Ureter (tissue), 1 donor: ENCODE measurements around the gene POU2F3. TPM values are rescaled to one million over a fixed set of nuclear protein-coding genes. Genes with fewer than 3 reads are reported as not detected.
A peak's percentile ranks its signal among the peaks of the same experiment; 100 is the strongest.

ENCODE experiments used
- DNase-seq: peaks from one replicate; pipeline ENCODE4 v3.0.0-alpha.2; 2020; ENCODE audit warnings: low spot score
- total RNA-seq: library from RNA; stranded (reverse); gene quantifications from one replicate; pipeline ENCODE4 v1.2.4, GENCODE V29; 2023
- donor health status: DM: yes; HTN: yes; CAD: no.

Gene POU2F3
- total RNA-seq, 1 donor from 2014 or later: 7.6 TPM

DNA sequence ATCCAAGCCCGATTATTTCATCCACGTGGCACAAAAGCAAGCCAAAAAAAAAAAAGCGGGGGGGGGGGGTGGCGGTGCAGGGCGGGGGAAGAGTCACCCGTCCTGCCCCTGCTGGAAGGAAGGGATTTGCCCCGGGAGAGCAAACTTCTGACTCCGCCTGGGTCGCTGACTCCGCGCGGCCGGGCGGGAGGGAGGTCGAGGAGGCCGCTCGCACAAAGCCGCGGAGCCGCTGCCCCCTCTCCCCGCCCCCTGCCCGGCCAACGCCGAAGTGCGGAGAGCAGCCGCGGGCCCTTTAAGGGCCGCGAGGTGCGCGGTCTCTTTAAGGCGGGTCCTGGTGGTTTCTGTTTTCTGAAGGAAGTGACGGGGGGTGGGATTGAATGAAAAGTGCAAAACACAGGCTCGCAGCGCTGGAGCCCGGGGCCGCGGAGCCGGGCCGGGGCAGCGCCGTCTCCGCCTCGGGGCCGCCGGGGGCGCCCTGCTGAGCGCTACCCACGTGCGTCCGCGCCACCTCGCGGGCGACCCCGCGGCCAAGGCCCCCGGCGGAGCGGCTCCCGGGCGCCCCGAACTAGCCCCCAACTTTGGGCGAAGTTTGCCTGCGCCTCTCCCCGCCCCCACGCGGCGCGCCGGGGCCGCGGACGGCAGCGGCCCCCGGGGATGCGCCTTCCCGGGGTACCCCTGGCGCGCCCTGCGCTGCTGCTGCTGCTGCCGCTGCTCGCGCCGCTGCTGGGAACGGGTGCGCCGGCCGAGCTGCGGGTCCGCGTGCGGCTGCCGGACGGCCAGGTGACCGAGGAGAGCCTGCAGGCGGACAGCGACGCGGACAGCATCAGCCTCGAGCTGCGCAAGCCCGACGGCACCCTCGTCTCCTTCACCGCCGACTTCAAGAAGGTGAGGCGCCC, 29.1 kb upstream of the POU2F3 start, which contains the start of gene OAF:
Gene OAF, plus strand, starts transcription at position 407 of the 896 bp plus-strand sequence. Its CDS starts 248 bp downstream, at position 655.
- peak; percentile 73 for DNase-seq

DNA sequence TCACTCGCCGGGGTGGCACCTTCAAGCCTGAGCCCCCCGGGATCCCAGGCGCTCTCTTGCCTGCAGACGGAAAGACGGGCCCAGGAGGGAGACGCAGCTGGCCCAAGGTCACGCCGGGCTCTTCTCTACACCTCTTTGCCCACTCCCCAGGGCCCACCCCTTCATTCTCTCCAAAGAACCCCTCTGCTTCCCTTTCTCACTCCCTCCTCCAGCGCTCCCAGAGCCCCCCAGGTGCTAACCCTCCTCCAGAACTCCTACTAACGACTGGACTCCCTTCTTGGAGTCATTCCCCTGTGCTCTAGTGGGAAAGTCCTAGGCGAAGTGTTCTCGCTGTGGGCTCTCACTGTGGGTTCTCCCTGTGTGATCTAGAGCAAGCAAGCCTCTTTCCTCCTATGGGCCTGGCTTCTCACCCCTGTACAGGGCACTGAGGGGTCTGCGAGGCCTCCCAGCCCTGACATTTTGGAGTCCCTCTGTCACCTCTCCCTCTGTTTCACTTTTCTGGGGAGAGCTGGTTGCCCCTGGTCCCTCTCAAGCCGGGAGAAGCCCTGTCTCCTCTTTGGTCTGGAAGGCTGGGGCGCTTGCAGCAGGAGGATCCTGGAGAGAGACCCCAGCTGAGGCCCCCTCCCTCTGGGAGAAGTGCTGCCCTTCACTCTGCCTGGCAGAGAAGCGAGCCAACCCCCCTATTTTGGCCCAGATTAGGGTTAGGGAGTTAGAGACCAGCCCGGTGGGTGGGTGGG, 28.2 kb upstream of the POU2F3 start:
- DNase-seq: no peak

DNA sequence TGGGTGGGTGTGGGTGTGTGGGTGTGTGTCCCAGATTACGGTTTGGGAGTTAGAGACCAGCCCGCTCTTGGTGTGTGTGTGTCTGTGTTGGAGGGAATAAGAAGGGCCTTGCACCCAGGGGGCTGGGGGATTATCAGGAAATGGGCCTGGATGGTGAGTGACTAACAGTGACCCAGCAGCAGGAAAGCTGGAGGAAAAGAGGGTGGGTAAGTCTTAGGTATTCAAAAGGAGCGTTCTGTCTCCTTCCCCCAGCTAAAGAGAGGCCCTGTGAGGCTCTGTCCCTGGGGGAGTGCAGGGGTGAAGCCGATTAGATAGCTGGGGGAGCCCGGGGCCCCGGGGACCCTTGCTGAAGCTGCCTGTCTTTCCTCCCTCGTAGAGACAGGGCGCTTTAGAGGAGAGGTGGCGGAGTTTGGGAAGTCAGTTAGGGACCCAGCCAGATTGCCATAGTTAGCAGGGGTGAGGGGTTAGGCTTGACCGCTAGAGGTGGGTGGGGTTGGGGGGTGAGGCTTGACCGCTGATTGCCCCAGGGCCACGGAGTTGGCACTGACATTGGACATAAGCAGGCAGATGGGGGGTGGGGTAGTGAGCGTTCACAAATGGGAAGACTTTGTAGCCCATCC, 27.6 kb upstream of the POU2F3 start:
- DNase-seq: no peak

DNA sequence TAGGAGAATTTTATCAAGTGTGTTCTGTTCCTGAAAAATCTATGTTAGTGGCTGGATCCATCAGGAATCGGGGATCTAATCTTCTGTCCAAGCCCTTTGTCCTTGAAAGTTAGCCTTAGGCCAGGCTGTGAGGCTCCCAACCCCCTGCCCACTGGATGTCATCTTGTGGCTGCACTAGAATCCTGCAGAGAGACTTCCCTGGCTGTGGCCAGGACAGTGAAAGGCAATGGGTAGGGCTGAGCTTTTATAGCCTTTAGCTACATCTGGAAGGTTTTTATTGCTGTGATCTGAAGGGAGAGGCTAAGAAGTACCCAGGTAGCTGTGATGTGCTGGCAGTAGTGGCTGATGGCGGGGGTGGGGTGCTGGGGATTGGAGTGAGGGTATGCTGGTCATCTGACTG, 27.0 kb upstream of the POU2F3 start:
- no peak for DNase-seq

DNA sequence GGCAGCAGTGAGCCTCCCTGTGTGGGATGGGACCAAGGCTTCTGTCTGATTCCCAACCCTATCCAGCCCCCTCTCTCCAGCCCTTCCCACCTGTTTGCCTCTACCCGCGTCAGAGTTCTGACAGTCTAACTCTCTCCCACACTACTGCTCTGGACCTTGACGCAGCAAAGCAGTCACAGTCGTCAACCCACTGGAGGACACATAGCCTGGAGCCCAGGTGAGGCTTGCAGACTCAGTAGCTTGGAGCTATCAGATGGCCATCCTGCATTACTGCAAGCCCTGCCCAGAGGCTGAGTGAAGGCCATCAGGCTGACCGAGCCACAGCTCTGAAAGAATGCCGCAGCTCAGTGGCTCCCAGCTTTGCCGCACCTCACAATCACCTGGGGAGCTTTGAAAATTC, 25.4 kb upstream of the POU2F3 start:
- no peak for DNase-seq

DNA sequence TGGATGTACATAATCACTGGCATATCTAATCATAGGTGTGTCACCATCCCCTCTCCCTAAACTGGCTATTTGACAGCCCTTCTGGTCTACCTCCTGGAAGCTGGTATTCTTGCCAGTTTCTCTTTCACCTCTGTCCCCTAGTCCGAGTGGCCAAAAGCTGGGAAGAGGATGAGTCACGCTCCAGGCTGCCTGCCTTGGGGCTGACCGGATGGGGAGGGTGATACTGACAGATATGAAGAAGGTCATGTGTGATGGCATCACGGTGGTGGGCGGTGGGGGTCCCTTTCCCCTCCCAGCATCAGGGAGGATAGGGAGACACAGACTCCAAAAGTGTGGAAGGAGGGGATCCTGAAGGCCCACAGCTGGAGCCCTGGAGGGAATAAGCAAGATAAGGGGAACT, 24.3 kb upstream of the POU2F3 start:
- DNase-seq: no peak

DNA sequence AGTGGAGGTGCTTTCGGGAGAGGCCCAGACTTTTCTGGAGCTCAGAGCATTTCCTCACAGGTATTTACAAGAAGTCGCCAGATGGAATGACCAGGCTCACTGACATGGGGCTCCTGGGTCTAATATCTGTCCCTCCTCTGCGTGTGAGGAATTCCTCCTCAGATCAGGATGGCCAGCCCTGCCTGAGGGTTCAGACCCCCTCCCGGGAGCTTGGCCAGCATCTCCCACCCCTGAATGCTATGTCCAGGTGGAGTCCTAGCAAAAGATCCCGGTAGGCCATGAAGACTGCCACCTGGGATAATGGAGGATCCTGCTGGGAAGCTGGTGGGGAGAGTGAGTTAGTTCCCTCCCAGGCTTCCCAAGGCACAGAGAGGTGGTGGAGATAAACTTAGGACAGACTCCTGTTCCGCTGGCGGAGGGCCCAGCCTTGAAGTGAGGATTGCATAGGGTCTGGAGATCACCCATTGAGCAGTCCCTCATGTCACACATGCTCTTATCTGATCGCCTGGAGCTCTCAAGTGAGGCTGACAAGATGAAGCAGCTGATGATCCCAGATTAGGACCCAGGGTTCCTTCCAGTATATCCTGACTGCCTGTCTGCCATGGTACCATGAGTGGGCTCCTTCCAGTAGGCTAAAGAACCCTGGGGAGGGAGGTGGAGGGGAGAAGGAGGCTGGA, 23.4 kb upstream of the POU2F3 start:
- DNase-seq: no peak

DNA sequence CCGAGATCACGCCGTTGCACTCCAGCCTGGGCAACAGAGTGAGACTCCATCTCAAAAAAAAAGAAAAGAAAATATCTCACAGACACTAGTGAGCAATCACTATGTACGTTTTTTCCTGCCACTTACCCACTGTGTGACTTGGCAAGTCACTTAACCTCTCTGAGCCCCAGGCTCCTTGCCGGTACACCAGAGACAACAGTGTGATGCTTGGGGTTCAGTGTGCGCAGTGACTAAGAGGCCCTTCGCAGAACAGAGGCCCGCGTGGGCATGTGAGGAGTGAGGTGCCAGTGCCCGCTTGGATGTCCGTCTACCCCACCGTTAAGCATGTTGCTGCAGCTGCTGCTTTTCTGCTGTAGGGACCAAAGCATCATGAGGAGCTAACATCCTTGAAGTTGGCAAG, 22.4 kb upstream of the POU2F3 start:
- DNase-seq: no peak

DNA sequence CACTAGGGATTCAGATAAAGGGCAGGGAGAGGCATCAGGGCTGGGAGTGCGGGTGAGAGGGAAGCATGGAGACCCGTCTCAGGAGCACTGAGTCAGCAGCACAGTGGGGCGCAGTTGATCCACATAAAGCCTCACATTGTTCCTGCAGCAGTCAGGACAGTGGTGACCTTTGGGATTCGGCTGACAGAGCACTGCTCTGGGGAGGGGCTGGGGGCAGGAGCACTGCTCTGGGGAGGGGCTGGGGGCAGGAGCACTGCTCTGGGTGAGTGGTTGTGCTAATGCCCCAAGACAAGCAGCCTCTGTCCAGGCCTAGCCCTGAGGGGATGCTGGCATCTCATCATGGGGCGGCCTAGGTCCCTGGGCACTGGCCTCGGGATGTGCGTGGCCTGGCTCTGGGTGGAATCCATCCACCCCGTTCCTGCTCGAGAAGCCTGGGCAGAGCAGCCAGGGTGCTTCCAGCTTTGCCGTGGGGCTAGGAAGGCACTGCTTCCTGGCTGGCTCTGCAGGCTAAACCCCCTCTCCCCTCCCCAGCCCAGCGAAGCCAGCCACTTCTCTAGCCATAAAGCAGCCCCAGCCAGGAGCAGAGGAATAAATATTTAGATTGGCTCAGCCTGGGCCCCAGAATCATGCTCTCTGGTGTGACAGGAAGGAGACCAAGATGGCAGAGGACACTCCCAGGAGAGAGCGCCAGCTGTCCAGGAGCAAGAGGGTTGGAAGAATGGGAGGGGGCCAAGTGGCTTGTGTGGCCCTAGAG, 21.8 kb upstream of the POU2F3 start:
- DNase-seq: no peak

DNA sequence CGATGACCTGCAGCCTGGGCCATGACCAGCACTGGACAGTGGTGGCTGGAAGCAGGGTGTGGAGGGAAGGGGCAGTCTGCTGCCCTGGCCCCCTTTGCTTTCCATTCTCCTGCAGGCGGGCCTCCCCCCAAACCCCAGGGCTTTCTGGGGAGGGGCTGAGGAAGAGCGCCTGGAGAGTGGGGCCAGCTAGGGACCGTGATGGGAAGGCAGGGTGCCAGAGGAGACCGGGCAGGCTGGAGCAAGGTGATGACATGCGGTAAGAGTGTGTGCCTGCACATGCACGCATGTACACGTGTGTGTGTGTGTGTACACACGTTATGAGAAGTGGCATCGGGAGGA, 21.3 kb upstream of the POU2F3 start:
- no peak for DNase-seq

DNA sequence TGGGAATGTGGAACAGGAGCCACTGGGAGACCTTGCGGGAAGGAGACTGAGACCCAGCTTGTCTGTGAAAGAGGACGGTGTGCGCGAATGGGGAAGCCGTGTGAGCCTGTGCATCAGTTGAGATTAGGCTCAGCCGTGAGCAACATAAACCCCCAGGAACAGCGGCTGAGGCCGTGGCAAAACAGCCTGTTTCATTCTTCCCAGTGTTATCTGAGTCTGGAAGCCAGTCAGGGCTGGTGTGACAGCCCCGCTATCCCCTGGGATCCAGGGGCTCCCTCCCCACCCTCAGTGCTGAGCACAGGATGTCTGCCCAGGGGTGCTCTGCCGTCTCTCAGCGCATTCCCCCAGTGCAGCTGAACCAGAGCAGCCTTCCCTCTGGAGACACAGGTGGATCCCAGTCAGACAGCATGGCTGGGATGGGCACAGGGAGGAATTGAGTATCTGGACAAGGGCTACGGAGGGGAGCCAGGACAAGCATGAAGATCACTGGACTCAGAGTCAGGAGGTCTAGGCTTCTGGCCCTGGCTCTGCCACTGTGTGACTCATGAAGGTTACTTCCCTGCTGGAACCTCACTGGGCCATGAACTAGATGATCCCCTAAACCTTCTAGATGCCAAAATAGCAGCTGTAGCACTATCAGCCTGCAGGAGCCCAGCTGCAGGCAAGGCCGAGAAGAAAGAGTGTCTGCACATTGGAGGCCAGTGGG, 20.6 kb upstream of the POU2F3 start:
- no peak for DNase-seq

DNA sequence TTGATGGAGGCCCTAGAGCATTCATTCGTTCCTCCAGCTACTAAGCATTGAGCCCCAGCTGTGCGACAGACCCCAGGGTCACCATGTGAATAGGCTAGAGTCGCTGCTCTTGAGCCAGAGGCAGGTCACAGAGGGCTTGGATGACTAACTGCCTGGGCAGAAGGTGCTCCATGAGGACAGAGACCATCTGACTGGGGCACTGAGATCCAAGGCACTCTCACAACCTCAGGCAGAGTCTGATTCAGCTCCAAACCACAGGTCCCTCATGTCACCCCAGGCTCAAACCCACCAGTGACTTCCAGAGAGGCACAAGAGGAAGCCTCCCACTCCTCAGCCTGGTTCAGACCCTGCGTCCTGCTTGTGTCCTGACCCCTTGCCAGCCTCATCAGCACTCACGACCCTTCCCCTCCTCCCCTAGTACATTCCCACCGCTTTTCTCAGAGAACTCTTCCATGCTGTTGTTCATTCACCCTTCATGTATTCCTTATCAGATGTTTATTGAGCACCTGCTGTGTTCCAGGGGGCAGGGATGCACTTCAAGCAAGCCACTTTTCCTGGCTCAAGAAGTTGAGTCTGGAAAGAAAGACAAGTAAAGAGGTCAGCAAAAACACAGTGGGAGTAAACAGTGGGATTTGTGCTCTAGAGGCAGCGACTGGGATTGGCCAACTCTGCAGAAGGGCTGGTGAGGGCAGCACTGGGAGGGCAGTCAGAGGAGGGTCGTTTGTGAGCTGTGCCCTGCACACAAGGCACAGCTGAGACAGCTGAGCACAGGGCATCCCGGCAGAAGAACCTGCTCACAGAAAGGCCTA, 19.8 kb upstream of the POU2F3 start:
- no peak for DNase-seq

DNA sequence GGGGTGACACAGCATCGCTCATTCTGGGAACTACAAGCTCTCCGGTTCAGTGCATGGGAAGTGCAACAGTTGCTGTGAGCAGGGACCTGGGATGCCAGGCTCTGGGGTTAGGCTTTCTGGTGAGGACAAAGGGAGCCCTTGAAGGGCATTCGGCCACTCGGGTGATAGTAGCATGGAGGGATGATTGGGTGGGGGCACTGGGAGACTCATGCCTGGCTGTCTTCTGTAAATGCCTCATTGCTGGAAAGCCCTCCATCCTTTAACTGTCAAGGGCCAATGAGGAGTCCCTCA, 19.2 kb upstream of the POU2F3 start:
- no peak for DNase-seq

DNA sequence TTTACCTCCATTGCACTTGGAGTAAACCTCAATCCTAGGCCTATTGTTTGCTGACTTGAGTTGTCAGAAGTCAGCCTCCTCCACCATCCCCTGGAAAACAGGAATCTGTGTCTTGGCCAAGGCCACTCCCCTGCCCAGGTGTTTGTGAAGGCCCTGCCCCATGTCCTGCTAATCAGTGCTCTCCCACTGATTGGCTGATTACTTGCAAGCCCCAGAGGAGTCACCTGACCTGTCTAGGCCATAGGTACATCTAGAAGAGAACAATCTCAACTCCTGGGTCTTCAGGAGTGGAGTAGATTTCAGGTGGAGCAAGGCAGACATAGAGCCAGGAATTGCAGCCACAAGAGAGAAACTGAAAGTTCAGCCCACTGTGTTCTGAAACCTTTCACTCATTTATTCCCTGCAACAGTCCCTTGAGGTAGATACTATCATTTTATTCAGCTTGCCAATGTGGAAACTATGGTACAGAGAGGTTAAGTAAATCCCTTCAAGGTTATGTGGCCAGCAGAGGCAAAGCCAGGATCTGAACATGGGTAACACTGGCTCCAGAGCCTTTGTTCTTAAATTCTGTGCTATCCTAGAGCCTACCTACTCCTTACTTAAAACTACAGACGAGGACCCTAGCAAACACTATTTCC, 18.7 kb upstream of the POU2F3 start:
- no peak for DNase-seq

DNA sequence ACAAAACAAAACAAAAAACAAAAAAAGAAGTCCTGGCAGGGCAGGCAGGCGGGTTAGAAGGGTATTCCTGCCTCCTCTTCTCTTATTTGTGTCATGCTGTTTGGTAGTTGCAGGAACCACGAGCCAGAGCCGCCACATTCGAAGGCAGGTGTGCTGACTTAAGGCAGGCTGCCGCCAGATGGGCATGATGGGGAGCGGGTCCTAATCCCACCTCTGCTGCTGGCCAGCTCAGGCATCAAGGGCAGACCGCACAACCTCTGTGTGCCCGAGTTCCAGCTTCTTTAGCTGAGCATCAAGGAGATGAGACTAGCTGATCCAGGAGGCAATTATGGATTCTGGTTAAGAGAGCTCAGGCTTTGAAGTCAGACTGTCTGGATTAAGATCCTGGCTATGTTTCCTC, 17.0 kb upstream of the POU2F3 start:
- no peak for DNase-seq

DNA sequence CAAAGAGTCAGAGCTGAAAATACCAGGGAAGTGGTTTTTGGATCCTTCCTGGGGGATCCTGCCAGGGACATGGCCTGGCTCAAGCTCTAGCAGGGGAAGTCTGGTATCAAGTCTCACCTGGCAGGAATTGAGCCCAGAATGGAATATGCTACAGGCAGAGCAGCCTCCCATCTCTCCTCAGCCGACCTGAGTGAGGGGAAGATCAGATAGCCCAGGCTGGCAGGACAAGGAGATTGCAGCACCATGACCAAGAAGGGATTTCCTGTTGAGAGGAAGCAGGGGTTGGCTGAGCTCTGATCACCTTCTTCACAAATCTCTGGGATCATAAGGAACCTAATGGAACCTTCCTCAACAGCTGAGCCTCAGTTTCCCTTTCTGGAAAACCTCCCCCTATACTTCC, 16.1 kb upstream of the POU2F3 start:
- DNase-seq: no peak

DNA sequence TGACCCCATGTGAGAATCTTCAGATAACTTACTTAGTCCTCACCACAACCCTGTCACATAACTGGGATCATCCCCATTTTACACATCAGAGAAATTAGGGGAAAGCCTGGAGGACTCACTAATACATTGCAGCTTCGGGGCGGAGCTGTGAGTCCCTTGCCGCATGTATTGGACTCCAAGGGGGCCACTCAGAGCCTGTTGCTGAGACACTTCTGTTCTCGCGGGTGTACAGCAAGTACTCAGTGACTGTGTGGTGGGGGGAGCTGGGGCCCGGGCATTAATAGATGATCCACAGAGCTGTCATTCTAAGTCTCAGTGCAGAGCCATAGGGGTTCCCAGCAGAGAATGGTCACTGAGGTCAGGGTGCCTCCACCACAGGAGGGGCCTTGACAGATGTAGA, 15.6 kb upstream of the POU2F3 start:
- no peak for DNase-seq

DNA sequence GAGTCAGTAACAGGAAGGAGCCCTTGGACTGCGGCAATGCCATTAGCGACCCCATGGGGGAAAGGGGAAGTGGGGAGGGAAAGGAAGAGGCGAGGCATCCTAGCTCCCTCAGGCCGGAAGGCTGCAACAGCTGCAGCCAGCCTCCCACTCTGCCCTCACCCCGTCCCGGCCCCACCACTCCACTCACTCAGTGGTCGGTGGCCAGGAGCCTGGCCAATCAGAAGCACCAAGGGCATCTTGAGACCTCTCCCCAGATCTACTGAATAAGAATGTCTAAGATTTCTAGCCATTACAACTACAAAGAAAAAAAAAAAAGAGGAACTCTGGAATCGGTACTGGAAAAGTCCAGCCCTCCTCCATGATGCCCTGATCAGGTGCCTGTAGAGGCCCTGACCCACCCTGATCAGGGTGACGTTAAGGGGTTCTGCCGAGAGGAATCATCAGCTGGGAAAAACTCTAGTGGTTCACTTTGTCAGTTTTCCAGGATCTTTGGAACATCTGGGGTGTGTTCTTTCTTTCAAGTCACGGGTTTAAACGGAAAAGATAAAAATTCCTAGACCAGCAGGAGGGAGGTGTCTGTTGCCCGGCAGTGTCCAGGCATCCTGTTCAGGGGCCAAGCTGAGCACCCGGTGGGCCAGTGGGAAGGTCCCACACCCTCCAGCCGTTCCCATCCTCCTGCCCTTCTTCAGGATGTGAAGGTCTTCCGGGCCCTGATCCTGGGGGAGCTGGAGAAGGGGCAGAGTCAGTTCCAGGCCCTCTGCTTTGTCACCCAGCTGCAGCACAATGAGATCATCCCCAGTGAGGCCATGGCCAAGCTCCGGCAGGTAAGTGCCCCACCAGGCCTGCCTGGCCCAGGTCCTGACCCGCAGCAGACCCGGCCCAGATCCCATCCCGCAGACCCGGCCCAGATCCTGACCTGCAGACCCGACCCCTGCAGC, 14.7 kb upstream of the POU2F3 start:
- DNase-seq: no peak

DNA sequence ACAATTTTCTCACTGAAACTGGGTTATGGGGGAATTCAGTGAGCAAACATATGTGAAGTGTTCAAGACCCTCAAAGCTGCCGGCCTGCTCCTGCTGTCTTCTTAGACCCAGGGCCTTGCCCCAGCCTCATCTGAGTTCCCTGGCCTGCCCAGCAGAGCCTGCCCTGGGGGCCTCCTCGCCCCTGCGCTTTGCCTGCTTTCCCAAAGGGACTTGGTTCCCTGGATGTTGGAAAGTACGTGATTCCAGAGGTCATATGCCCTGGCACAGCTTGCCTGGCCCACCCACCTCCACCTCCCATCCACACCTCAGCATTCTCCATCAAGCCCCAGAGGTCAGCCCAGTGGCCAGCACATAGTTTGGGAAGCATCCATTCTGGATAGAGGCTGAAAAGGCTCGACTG, 13.7 kb upstream of the POU2F3 start:
- DNase-seq: no peak
